CD8-positive, alpha-beta memory T cell (primary cell): ENCODE measurements around the gene ERMN. TPM values are rescaled to one million over a fixed set of nuclear protein-coding genes. Genes with fewer than 3 reads are reported as not detected.

Experiments
- CTCF ChIA-PET: fragments of 350-600 bp; sonication (Branson Sonifier 250); formaldehyde crosslinking; loops from one replicate; lab custom pipeline; 2021; ENCODE audit warnings: antibody characterized with exemption; lab: Charles Lee
- POLR2A ChIA-PET: fragments of 350-600 bp; sonication (Branson Sonifier 250); formaldehyde crosslinking; loops from one replicate; lab custom pipeline; 2021; ENCODE audit warnings: antibody characterized with exemption; lab: Charles Lee
- DNase-seq, 5 donors: peaks; one replicate each; pipeline versions ENCODE4 v3.0.0 to v3.0.0-alpha.2; 2020 to 2022; ENCODE audit warnings: mixed read lengths in 1 of 5
- H3K27ac ChIP-seq: one replicate; pipeline ENCODE4 v1.7.0; 2013; ENCODE audit warnings: low read depth, mild to moderate bottlenecking, low read length, moderate library complexity
- H3K27me3 ChIP-seq: 2 replicates; pipeline ENCODE4 v1.7.0; 2013; ENCODE audit warnings: low read length, mild to moderate bottlenecking; ENCODE audit not compliant: insufficient read depth, poor library complexity, severe bottlenecking
- H3K36me3 ChIP-seq: 2 replicates; pipeline ENCODE4 v1.7.0; 2013; ENCODE audit warnings: mild to moderate bottlenecking, low read length, moderate library complexity; ENCODE audit not compliant: insufficient read depth
- H3K4me1 ChIP-seq: 2 replicates; pipeline ENCODE4 v1.7.0; 2013; ENCODE audit warnings: mild to moderate bottlenecking, low read length, moderate library complexity; ENCODE audit not compliant: insufficient read depth
- H3K4me3 ChIP-seq: 2 replicates; pipeline ENCODE4 v1.7.0; 2013; ENCODE audit warnings: mild to moderate bottlenecking, low read length
- H3K9me3 ChIP-seq: 2 replicates; pipeline ENCODE4 v1.7.0; 2013; ENCODE audit warnings: mild to moderate bottlenecking, low read length
- H3K27ac Mint-ChIP-seq, 8 donors: one replicate each; pipeline ENCODE4 v1.8.0; 2020 to 2021; ENCODE audit warnings: mixed read lengths in 8 of 8, mild to moderate bottlenecking in 6 of 8, inconsistent platforms in 3 of 8, moderate library complexity in 3 of 8
- H3K27me3 Mint-ChIP-seq, 2 donors: one replicate each; pipeline ENCODE4 v1.8.0; 2020 to 2021; ENCODE audit warnings: mixed read lengths in 2 of 2, mild to moderate bottlenecking in 1 of 2, moderate library complexity in 1 of 2
- H3K36me3 Mint-ChIP-seq, 3 donors: one replicate each; pipeline ENCODE4 v1.8.0; 2020 to 2021; ENCODE audit warnings: mixed read lengths in 3 of 3, inconsistent platforms in 1 of 3, mild to moderate bottlenecking in 1 of 3
- H3K4me1 Mint-ChIP-seq, 3 donors: one replicate each; pipeline ENCODE4 v1.8.0; 2020 to 2021; ENCODE audit warnings: mixed read lengths in 3 of 3, inconsistent platforms in 1 of 3, mild to moderate bottlenecking in 1 of 3
- H3K4me3 Mint-ChIP-seq, 7 donors: one replicate each; pipeline ENCODE4 v1.8.0; 2020 to 2021; ENCODE audit warnings: mixed read lengths in 7 of 7, mild to moderate bottlenecking in 6 of 7, moderate library complexity in 4 of 7, inconsistent platforms in 2 of 7
- H3K9me3 Mint-ChIP-seq, 5 donors: one replicate each; pipeline ENCODE4 v1.8.0; 2020 to 2022; ENCODE audit warnings: mixed read lengths in 5 of 5, mild to moderate bottlenecking in 3 of 5, moderate library complexity in 2 of 5, inconsistent platforms in 1 of 5
- polyA plus RNA-seq: library from polyadenylated mRNA; unstranded; fragments of 300-500 nt; fragmentation: Illumina TruSeq; gene quantifications from one replicate; pipeline ENCODE4 v1.2.3, GENCODE V29; 2021
- total RNA-seq, 2 experiments: library from RNA; stranded (reverse); gene quantifications; one replicate each; pipeline ENCODE4 v1.2.3, GENCODE V29; 2021

The ERMN gene
- total and polyA plus RNA-seq, 3 experiments from 2014 or later = 0.20 to 0.64 (median 0.42) TPM

- no peaks in the 10 kb centered on the region for H3K9me3 ChIP-seq
- no peaks in the 10 kb centered on the region for H3K36me3 ChIP-seq
- H3K9me3 Mint-ChIP-seq = no peaks in the 10 kb centered on the region
- no peaks in the 10 kb centered on the region for H3K4me1 Mint-ChIP-seq
- no peak for DNase-seq
- H3K27ac Mint-ChIP-seq = no peak overlapping the region
- no peak overlapping the region for H3K27ac ChIP-seq
- ChIA-PET CTCF (interaction anchor here (1.0 to 1.4 kb wide), 3 partner anchors 13 to 17 kb away, joined by 3 read pairs; no protein-coding TSS in a partner anchor), POLR2A (no interaction called here)
- H3K27me3 ChIP-seq = no peaks in the 10 kb centered on the region
- no peak overlapping the region for H3K4me3 Mint-ChIP-seq
- H3K4me1 ChIP-seq = no peaks in the 10 kb centered on the region
- H3K27me3 Mint-ChIP-seq = no peaks in the 10 kb centered on the region
- peaks cover 4 to 25% (median 21%) of the 10 kb centered on the region in 3 donors for H3K36me3 Mint-ChIP-seq
- no peak overlapping the region for H3K4me3 ChIP-seq
Measured at GRCh38 chr2:157319795-157320194, 5.8 kb downstream of the ERMN start.

DNA sequence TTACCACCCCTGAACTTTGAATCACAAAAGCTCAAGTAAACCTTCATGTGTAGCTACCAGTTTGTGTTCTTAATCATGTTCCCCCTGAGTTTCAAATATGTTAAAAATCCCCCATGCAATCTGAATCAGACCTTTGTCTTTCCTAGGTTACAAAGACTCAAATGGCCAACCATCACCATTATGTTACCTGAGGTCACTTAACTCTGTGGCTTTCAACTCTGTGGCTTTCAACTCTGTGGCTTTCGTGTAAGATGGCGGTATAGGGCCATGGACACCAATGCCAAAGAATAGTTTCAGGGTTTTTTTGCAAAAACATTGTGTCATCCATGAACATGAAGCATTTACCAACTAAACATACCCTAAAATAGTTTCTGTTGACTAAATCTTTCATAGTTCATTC, 6.7 kb downstream of the ERMN start:
- H3K4me1 Mint-ChIP-seq = no peaks in the 10 kb centered on the region
- Histone ChIP-seq H3K36me3 (no peaks in the 10 kb centered on the region), H3K27me3 (no peaks in the 10 kb centered on the region), H3K4me1 (no peaks in the 10 kb centered on the region), H3K4me3 (no peak overlapping the region), H3K9me3 (no peaks in the 10 kb centered on the region), H3K27ac (no peak overlapping the region)
- POLR2A ChIA-PET = interaction anchor here (0.6 kb wide), 1 partner anchor 118 kb away, joined by 4 read pairs; no protein-coding TSS in a partner anchor
- no peaks in the 10 kb centered on the region for H3K9me3 Mint-ChIP-seq
- no peak overlapping the region for H3K27ac Mint-ChIP-seq
- no peak for DNase-seq
- no peak overlapping the region for H3K4me3 Mint-ChIP-seq
- peaks cover 0 to 4% of the 10 kb centered on the region in 2 donors for H3K27me3 Mint-ChIP-seq
- peaks cover 7 to 21% (median 21%) of the 10 kb centered on the region in 3 donors for H3K36me3 Mint-ChIP-seq
- CTCF ChIA-PET = interaction anchor here (1.2 to 1.4 kb wide), 3 partner anchors 9 to 17 kb away, joined by 3 to 6 read pairs (median 3); no protein-coding TSS in a partner anchor

- Histone ChIP-seq H3K4me1 (no peaks in the 10 kb centered on the region), H3K27ac (no peak overlapping the region), H3K4me3 (no peak overlapping the region), H3K9me3 (no peaks in the 10 kb centered on the region), H3K36me3 (no peaks in the 10 kb centered on the region), H3K27me3 (no peaks in the 10 kb centered on the region)
- ChIA-PET CTCF (interaction anchor here (0.8 to 1.9 kb wide), 2 partner anchors 12 to 13 kb away, joined by 3 to 11 read pairs; no protein-coding TSS in a partner anchor), POLR2A (no interaction called here)
- Mint-ChIP-seq H3K9me3 (no peaks in the 10 kb centered on the region), H3K4me1 (no peaks in the 10 kb centered on the region), H3K36me3 (peaks cover 2 to 5% (median 3%) of the 10 kb centered on the region in 3 donors), H3K27me3 (peaks cover 3 to 7% of the 10 kb centered on the region in 2 donors), H3K4me3 (no peak overlapping the region), H3K27ac (no peak overlapping the region)
- DNase-seq = no peak
Measured at GRCh38 chr2:157315901-157316300, 9.7 kb downstream of the ERMN start.

- POLR2A ChIA-PET = no interaction called here
- no peaks in the 10 kb centered on the region for H3K36me3 ChIP-seq
- Mint-ChIP-seq H3K36me3 (peaks cover 0 to 2% (median 0%) of the 10 kb centered on the region in 3 donors), H3K27me3 (peaks cover 3 to 7% of the 10 kb centered on the region in 2 donors), H3K4me3 (no peak overlapping the region), H3K4me1 (no peaks in the 10 kb centered on the region), H3K9me3 (no peaks in the 10 kb centered on the region), H3K27ac (no peak overlapping the region)
- no peaks in the 10 kb centered on the region for H3K9me3 ChIP-seq
- no peak overlapping the region for H3K27ac ChIP-seq
- DNase-seq = no peak
- CTCF ChIA-PET = interaction anchor here (1.4 to 1.7 kb wide), 2 partner anchors 10 to 15 kb away, joined by 3 to 5 read pairs; no protein-coding TSS in a partner anchor
- H3K27me3 ChIP-seq = no peaks in the 10 kb centered on the region
- no peak overlapping the region for H3K4me3 ChIP-seq
- no peaks in the 10 kb centered on the region for H3K4me1 ChIP-seq
Measured at GRCh38 chr2:157312866-157313486, 12.6 kb downstream of the ERMN start.

DNA sequence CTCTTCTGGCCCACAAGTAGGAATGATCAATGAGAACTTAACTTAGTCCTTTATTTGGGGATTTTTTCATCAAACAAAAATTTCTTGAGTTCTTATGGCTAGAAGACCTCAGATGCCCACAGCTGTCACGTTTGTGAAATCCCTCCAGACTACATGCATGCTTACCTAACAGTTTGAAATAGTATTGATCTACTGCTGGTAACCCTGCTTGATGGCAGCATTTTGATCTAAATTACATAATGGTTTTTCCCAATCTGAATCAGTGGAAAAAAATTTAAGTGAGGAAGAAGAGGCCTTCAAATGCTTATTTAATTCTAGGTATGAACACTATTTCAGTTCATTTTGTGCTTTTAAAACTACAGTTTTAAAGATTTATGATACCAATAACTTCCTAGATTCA, 13.9 kb downstream of the ERMN start:
- Mint-ChIP-seq H3K9me3 (no peaks in the 10 kb centered on the region), H3K27ac (no peak overlapping the region), H3K27me3 (peaks cover 3 to 7% of the 10 kb centered on the region in 2 donors), H3K4me1 (peaks cover under 1 to 8% (median 7%) of the 10 kb centered on the region in 3 donors), H3K4me3 (no peak overlapping the region), H3K36me3 (peaks cover 0 to 2% (median 0%) of the 10 kb centered on the region in 3 donors)
- H3K36me3 ChIP-seq = no peaks in the 10 kb centered on the region
- H3K9me3 ChIP-seq = no peaks in the 10 kb centered on the region
- no peak overlapping the region for H3K4me3 ChIP-seq
- no peaks in the 10 kb centered on the region for H3K27me3 ChIP-seq
- CTCF ChIA-PET = interaction anchor here (2.1 kb wide), 1 partner anchor 9 kb away, joined by 8 read pairs; no protein-coding TSS in a partner anchor
- DNase-seq = no peak
- no peak overlapping the region for H3K27ac ChIP-seq
- H3K4me1 ChIP-seq = no peaks in the 10 kb centered on the region
- POLR2A ChIA-PET = no interaction called here

- Mint-ChIP-seq H3K36me3 (peaks cover 0 to 2% (median 0%) of the 10 kb centered on the region in 3 donors), H3K27me3 (peaks cover 3 to 7% of the 10 kb centered on the region in 2 donors), H3K4me1 (peaks cover 2 to 11% (median 10%) of the 10 kb centered on the region in 3 donors), H3K4me3 (no peak overlapping the region), H3K9me3 (no peaks in the 10 kb centered on the region), H3K27ac (no peak overlapping the region)
- no peaks in the 10 kb centered on the region for H3K9me3 ChIP-seq
- H3K4me1 ChIP-seq = no peaks in the 10 kb centered on the region
- H3K27me3 ChIP-seq = no peaks in the 10 kb centered on the region
- ChIA-PET POLR2A (no interaction called here), CTCF (interaction anchor here (2.1 kb wide), 1 partner anchor 7 kb away, joined by 8 read pairs; no protein-coding TSS in a partner anchor)
- H3K4me3 ChIP-seq = no peak overlapping the region
- H3K27ac ChIP-seq = no peak overlapping the region
- DNase-seq = no peak
- no peaks in the 10 kb centered on the region for H3K36me3 ChIP-seq
Measured at GRCh38 chr2:157309878-157310277, 15.7 kb downstream of the ERMN start.

- H3K4me1 ChIP-seq = no peaks in the 10 kb centered on the region
- H3K27me3 Mint-ChIP-seq = peaks cover 3% of the 10 kb centered on the region in 2 donors
- CTCF ChIA-PET = interaction anchor here (0.8 to 1.5 kb wide), 5 partner anchors 12 to 322 kb away, joined by 3 to 4 read pairs (median 3); no protein-coding TSS in a partner anchor
Measured at GRCh38 chr2:157307021-157307420, 18.6 kb downstream of the ERMN start.

GRCh38 chr2:157305723-157306110, 19.9 kb downstream of the ERMN start:
- POLR2A ChIA-PET = no interaction called here
- no peaks in the 10 kb centered on the region for H3K9me3 Mint-ChIP-seq

More at GRCh38 chr2:157307021-157307420, 18.6 kb downstream of the ERMN start:
- POLR2A ChIA-PET = interaction anchor here (0.7 kb wide), 1 partner anchor 154 kb away, joined by 3 read pairs; no protein-coding TSS in a partner anchor
- Histone ChIP-seq H3K27ac (no peak overlapping the region), H3K4me3 (no peak overlapping the region), H3K27me3 (no peaks in the 10 kb centered on the region), H3K9me3 (no peaks in the 10 kb centered on the region), H3K36me3 (no peaks in the 10 kb centered on the region)
- no peaks in the 10 kb centered on the region for H3K9me3 Mint-ChIP-seq
- peaks cover 2 to 11% (median 10%) of the 10 kb centered on the region in 3 donors for H3K4me1 Mint-ChIP-seq
- no peaks in the 10 kb centered on the region for H3K36me3 Mint-ChIP-seq
- no peak overlapping the region for H3K27ac Mint-ChIP-seq
- no peak overlapping the region for H3K4me3 Mint-ChIP-seq
- DNase-seq = no peak

More at GRCh38 chr2:157305723-157306110, 19.9 kb downstream of the ERMN start:
- no peaks in the 10 kb centered on the region for H3K9me3 ChIP-seq
- H3K27ac ChIP-seq = no peak overlapping the region
- no peak for DNase-seq
- H3K4me3 ChIP-seq = no peak overlapping the region
- H3K4me1 ChIP-seq = no peaks in the 10 kb centered on the region
- CTCF ChIA-PET = interaction anchor here (0.6 to 4.9 kb wide), 8 partner anchors 23 to 705 kb away, joined by 3 to 59 read pairs (median 4); partner anchors contain the start of genes ACVR1C and ERMN
- Mint-ChIP-seq H3K27me3 (peaks cover 0 to 2% of the 10 kb centered on the region in 2 donors), H3K4me1 (peaks cover 2 to 11% (median 10%) of the 10 kb centered on the region in 3 donors), H3K36me3 (no peaks in the 10 kb centered on the region), H3K4me3 (no peak overlapping the region), H3K27ac (no peak overlapping the region)
- H3K36me3 ChIP-seq = no peaks in the 10 kb centered on the region
- H3K27me3 ChIP-seq = no peaks in the 10 kb centered on the region
